DMS153 treated with DMSO at 0.1 percent for 48 hours (cell line): ENCODE results near the gene CACUL1.
A peak's percentile ranks its signal among the peaks of the same experiment; 100 is the strongest.
"Not testable (repeated sequence)": the region's sequence is repeated elsewhere in the genome, so short reads cannot be mapped to it uniquely, and the experiment has no call there.

Experiments used
- DNase-seq: peaks from one replicate; lab custom pipeline; 2025; ENCODE audit not compliant: unreplicated experiment; lab: John Stamatoyannopoulos, UW

Gene CACUL1

GRCh38 chr10:118754556-118755423 lies at the start of gene CACUL1:
Gene CACUL1 (minus strand): TSS chr10:118754970. CDS start chr10:118754762, 208 bp downstream.
- DNase-seq: peak; percentile 95

- no peak for DNase-seq
Observed at GRCh38 chr10:118804262-118804773, 49.5 kb upstream of the CACUL1 start.

- DNase-seq: no peak
Observed at GRCh38 chr10:118802126-118802793, 47.5 kb upstream of the CACUL1 start.

- DNase-seq: no peak
Observed at GRCh38 chr10:118800920-118801319, 46.1 kb upstream of the CACUL1 start.

GRCh38 chr10:118799777-118800176 lies 45.0 kb upstream of the CACUL1 start:
- no peak for DNase-seq

- no peak for DNase-seq
Observed at GRCh38 chr10:118798231-118798662, 43.5 kb upstream of the CACUL1 start.

GRCh38 chr10:118794971-118795370 lies 40.2 kb upstream of the CACUL1 start:
- not testable (repeated sequence) for DNase-seq

- DNase-seq: no peak
Observed at GRCh38 chr10:118793545-118793944, 38.8 kb upstream of the CACUL1 start.

GRCh38 chr10:118792526-118792925 lies 37.8 kb upstream of the CACUL1 start:
- DNase-seq: no peak

GRCh38 chr10:118790058-118790457 lies 35.3 kb upstream of the CACUL1 start:
- no peak for DNase-seq

- no peak for DNase-seq
Observed at GRCh38 chr10:118785551-118785950, 30.8 kb upstream of the CACUL1 start.

- no peak for DNase-seq
Observed at GRCh38 chr10:118783776-118784545, 29.2 kb upstream of the CACUL1 start.

- DNase-seq: not testable (repeated sequence)
Observed at GRCh38 chr10:118782916-118783465, 28.2 kb upstream of the CACUL1 start.

GRCh38 chr10:118781541-118781940 lies 26.8 kb upstream of the CACUL1 start:
- no peak for DNase-seq

GRCh38 chr10:118778727-118779126 lies 24.0 kb upstream of the CACUL1 start:
- no peak for DNase-seq

GRCh38 chr10:118776960-118777359 lies 22.2 kb upstream of the CACUL1 start:
- no peak for DNase-seq

GRCh38 chr10:118776033-118776432 lies 21.3 kb upstream of the CACUL1 start:
- no peak for DNase-seq

- no peak for DNase-seq
Observed at GRCh38 chr10:118775478-118775877, 20.7 kb upstream of the CACUL1 start.

GRCh38 chr10:118773041-118773440 lies 18.3 kb upstream of the CACUL1 start:
- DNase-seq: no peak

- no peak for DNase-seq
Observed at GRCh38 chr10:118771976-118772375, 17.2 kb upstream of the CACUL1 start.
